ENCODE data around the gene ANO8.

DNA sequence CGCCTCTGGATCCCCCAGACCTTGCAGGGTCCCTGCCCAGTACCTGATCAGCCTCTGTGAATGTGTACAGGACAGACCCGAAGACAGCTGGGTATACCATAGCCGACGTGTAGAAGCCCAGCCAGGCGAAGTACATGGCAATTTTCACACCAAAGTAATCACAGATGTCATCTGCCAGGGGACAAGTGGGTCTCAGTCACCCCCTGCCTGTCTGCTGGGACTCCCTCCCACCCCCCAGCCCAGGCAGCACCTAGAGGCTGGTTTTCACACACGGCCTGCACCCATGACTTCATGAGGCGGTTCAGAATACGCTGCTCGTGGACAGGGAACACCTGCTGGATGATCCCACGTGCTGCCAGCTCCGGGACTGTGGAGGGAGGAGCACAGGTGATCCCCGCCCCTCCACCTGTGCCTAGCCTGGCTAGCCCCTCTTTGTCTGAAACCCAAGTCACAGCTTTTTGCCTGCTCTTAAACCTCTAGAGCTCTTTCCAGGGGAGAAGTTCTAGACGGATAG lies 3.6 kb downstream of the ANO8 start:
- TF ChIP-seq, protein P1, sequence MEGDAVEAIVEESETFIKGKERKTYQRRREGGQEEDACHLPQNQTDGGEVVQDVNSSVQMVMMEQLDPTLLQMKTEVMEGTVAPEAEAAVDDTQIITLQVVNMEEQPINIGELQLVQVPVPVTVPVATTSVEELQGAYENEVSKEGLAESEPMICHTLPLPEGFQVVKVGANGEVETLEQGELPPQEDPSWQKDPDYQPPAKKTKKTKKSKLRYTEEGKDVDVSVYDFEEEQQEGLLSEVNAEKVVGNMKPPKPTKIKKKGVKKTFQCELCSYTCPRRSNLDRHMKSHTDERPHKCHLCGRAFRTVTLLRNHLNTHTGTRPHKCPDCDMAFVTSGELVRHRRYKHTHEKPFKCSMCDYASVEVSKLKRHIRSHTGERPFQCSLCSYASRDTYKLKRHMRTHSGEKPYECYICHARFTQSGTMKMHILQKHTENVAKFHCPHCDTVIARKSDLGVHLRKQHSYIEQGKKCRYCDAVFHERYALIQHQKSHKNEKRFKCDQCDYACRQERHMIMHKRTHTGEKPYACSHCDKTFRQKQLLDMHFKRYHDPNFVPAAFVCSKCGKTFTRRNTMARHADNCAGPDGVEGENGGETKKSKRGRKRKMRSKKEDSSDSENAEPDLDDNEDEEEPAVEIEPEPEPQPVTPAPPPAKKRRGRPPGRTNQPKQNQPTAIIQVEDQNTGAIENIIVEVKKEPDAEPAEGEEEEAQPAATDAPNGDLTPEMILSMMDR (IDR thresholded peaks at IDR 0.05), result no peak
- no peak for TF ChIP-seq POLR2A (IDR thresholded peaks at IDR 0.05)

Measured in right lobe of liver (tissue), 4 donors.